Stimulated activated CD8-positive, alpha-beta memory T cell treated with anti-CD3 and anti-CD28 coated beads, Interleukin-12 subunit alpha, Interleukin-12 subunit beta, amount 100 ng/mL, for 4 hours (primary cell): ENCODE measurements around the gene R3HDM2.

Experiments used
- DNase-seq: peaks from one replicate; pipeline ENCODE4 v3.0.0-alpha.2; 2020; ENCODE audit warnings: low read depth

R3HDM2 gene

GRCh38 chr12:57216014-57216911 lies 214.6 kb downstream of the R3HDM2 start, which contains the start of gene NXPH4:
Gene NXPH4 (plus strand): TSS chr12:57216794. CDS start chr12:57216970, 176 bp downstream.
- peak; percentile 45 for DNase-seq

GRCh38 chr12:57215668-57216013 lies 215.2 kb downstream of the R3HDM2 start:
- DNase-seq: no peak

GRCh38 chr12:57215065-57215464 lies 215.8 kb downstream of the R3HDM2 start:
- DNase-seq: no peak

GRCh38 chr12:57214398-57214781 lies 216.5 kb downstream of the R3HDM2 start:
- DNase-seq: peak; percentile 39

- no peak for DNase-seq
Observed at GRCh38 chr12:57213763-57214397, 217.0 kb downstream of the R3HDM2 start.

- DNase-seq: peak; percentile 65
Observed at GRCh38 chr12:57213058-57213715, 217.7 kb downstream of the R3HDM2 start.

- DNase-seq: no peak
Observed at GRCh38 chr12:57212701-57213057, 218.2 kb downstream of the R3HDM2 start.

- DNase-seq: no peak
Observed at GRCh38 chr12:57211791-57212700, 218.8 kb downstream of the R3HDM2 start.

- DNase-seq: no peak
Observed at GRCh38 chr12:57210926-57211692, 219.7 kb downstream of the R3HDM2 start.

- no peak for DNase-seq
Observed at GRCh38 chr12:57210461-57210860, 220.4 kb downstream of the R3HDM2 start.

GRCh38 chr12:57209916-57210315 lies 220.9 kb downstream of the R3HDM2 start:
- DNase-seq: no peak

- DNase-seq: no peak
Observed at GRCh38 chr12:57208631-57209282, 222.1 kb downstream of the R3HDM2 start.

- DNase-seq: no peak
Observed at GRCh38 chr12:57207731-57208630, 222.9 kb downstream of the R3HDM2 start.

- DNase-seq: no peak
Observed at GRCh38 chr12:57205931-57206330, 224.9 kb downstream of the R3HDM2 start.

- DNase-seq: no peak
Observed at GRCh38 chr12:57205186-57205585, 225.7 kb downstream of the R3HDM2 start.

GRCh38 chr12:57204454-57204853 lies 226.4 kb downstream of the R3HDM2 start:
- no peak for DNase-seq

- DNase-seq: no peak
Observed at GRCh38 chr12:57203791-57204190, 227.1 kb downstream of the R3HDM2 start.
